Measurements from ENCODE around the gene PHLPP1.

Gene PHLPP1

GRCh38 chr18:62939926-62940325 is 224.6 kb downstream of the PHLPP1 start:
- Histone ChIP-seq H3F3A (ENCODE audit: insufficient read depth) (no peaks in the 10 kb centered on the region), H3K79me2 (ENCODE audit: insufficient read depth, low read length) (no peaks in the 10 kb centered on the region), H3K9ac (ENCODE audit: low read length) (no peak overlapping the region), H3K4me2 (ENCODE audit: low read depth, low read length, poor library complexity, severe bottlenecking) (no peak overlapping the region), H3K27ac (ENCODE audit: low read depth, low read length) (no peak overlapping the region), H3K9me3 (ENCODE audit: insufficient read depth, low read length) (no peaks in the 10 kb centered on the region), H3K9me2 (replicated peaks; ENCODE audit: insufficient read depth, low read length) (no peaks in the 10 kb centered on the region), H2AFZ (ENCODE audit: low read depth, low read length, severe bottlenecking) (no peak overlapping the region), H3K27me3 (ENCODE audit: low read length) (no peaks in the 10 kb centered on the region), H4K20me1 (ENCODE audit: low read depth, low read length) (no peaks in the 10 kb centered on the region), H3K4me3 (ENCODE audit: insufficient read depth, low read length, poor library complexity, severe bottlenecking) (no peak overlapping the region), H3K36me3 (ENCODE audit: low read length) (no peaks in the 10 kb centered on the region)
- TF ChIP-seq, protein P1, sequence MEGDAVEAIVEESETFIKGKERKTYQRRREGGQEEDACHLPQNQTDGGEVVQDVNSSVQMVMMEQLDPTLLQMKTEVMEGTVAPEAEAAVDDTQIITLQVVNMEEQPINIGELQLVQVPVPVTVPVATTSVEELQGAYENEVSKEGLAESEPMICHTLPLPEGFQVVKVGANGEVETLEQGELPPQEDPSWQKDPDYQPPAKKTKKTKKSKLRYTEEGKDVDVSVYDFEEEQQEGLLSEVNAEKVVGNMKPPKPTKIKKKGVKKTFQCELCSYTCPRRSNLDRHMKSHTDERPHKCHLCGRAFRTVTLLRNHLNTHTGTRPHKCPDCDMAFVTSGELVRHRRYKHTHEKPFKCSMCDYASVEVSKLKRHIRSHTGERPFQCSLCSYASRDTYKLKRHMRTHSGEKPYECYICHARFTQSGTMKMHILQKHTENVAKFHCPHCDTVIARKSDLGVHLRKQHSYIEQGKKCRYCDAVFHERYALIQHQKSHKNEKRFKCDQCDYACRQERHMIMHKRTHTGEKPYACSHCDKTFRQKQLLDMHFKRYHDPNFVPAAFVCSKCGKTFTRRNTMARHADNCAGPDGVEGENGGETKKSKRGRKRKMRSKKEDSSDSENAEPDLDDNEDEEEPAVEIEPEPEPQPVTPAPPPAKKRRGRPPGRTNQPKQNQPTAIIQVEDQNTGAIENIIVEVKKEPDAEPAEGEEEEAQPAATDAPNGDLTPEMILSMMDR (IDR thresholded peaks at IDR 0.05; ENCODE audit: insufficient read depth, low read length, poor library complexity, severe bottlenecking): no peak
- no peak for TF ChIP-seq EZH2phosphoT487 (conservative IDR thresholded peaks at IDR 0.05; ENCODE audit: low read length)

DNA sequence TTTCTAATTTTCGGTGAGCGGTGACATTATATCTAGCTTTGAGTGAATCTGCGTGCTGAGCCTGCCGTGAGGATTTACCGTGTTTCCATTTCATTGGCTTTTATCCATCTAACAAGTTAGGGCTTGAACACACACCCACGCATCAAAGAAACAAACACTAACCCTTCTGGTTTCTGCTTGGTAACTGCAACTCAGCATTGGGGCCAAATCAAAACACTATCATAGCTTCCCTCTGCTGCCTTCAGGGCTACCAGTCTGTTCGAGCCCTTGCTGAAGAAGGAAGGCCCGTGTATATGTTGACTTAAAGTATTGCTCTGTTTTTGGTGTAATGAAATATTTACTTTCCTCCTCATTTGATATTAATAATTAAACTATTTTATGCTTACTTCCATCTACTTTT is 227.2 kb downstream of the PHLPP1 start:
- H2AFZ ChIP-seq (ENCODE audit: low read depth, low read length, severe bottlenecking): no peak overlapping the region
- no peaks in the 10 kb centered on the region for H3K9me2 ChIP-seq (replicated peaks; ENCODE audit: insufficient read depth, low read length)
- H3K27me3 ChIP-seq (ENCODE audit: low read length): no peaks in the 10 kb centered on the region
- no peak overlapping the region for H3K9ac ChIP-seq (ENCODE audit: low read length)
- no peak overlapping the region for H3K4me2 ChIP-seq (ENCODE audit: low read depth, low read length, poor library complexity, severe bottlenecking)
- no peaks in the 10 kb centered on the region for H3F3A ChIP-seq (ENCODE audit: insufficient read depth)
- no peaks in the 10 kb centered on the region for H3K79me2 ChIP-seq (ENCODE audit: insufficient read depth, low read length)
- TF ChIP-seq, protein P1 (IDR thresholded peaks at IDR 0.05; ENCODE audit: insufficient read depth, low read length, poor library complexity, severe bottlenecking): no peak
- no peaks in the 10 kb centered on the region for H4K20me1 ChIP-seq (ENCODE audit: low read depth, low read length)
- no peaks in the 10 kb centered on the region for H3K9me3 ChIP-seq (ENCODE audit: insufficient read depth, low read length)
- no peaks in the 10 kb centered on the region for H3K36me3 ChIP-seq (ENCODE audit: low read length)
- no peak overlapping the region for H3K27ac ChIP-seq (ENCODE audit: low read depth, low read length)
- no peak overlapping the region for H3K4me3 ChIP-seq (ENCODE audit: insufficient read depth, low read length, poor library complexity, severe bottlenecking)

- H3K9ac ChIP-seq (ENCODE audit: low read length): no peak overlapping the region
- no peaks in the 10 kb centered on the region for H3K9me2 ChIP-seq (replicated peaks; ENCODE audit: insufficient read depth, low read length)
- H3K79me2 ChIP-seq (ENCODE audit: insufficient read depth, low read length): no peaks in the 10 kb centered on the region
- no peak overlapping the region for H3K4me2 ChIP-seq (ENCODE audit: low read depth, low read length, poor library complexity, severe bottlenecking)
- TF ChIP-seq EZH2phosphoT487 (conservative IDR thresholded peaks at IDR 0.05; ENCODE audit: low read length): no peak
- TF ChIP-seq, protein P1 (IDR thresholded peaks at IDR 0.05; ENCODE audit: insufficient read depth, low read length, poor library complexity, severe bottlenecking): no peak
- no peak overlapping the region for H3K27ac ChIP-seq (ENCODE audit: low read depth, low read length)
- no peaks in the 10 kb centered on the region for H3F3A ChIP-seq (ENCODE audit: insufficient read depth)
- no peaks in the 10 kb centered on the region for H4K20me1 ChIP-seq (ENCODE audit: low read depth, low read length)
- no peak overlapping the region for H3K4me3 ChIP-seq (ENCODE audit: insufficient read depth, low read length, poor library complexity, severe bottlenecking)
- no peak overlapping the region for H2AFZ ChIP-seq (ENCODE audit: low read depth, low read length, severe bottlenecking)
- H3K36me3 ChIP-seq (ENCODE audit: low read length): no peaks in the 10 kb centered on the region
- no peaks in the 10 kb centered on the region for H3K9me3 ChIP-seq (ENCODE audit: insufficient read depth, low read length)
- H3K27me3 ChIP-seq (ENCODE audit: low read length): no peaks in the 10 kb centered on the region
Observed at GRCh38 chr18:62944454-62944853, 229.1 kb downstream of the PHLPP1 start.

DNA sequence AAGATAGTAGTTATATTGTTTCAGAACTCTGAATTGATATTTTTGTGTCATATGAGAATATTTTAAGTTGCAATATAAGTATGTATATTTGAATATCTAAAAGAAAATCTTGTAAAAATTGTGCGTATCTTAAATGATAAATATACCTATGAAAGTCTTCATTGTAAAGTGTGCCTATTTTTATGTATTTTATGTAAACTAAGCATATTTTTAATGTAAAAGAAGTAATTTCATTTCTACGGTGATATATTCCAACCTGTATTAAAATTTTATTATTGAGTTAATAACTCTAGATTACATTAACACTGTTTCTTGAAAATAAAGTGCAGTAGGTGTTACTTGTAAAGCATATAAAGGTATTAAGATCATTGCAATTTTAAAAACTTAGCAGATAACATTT is 233.4 kb downstream of the PHLPP1 start:
- no peak overlapping the region for H3K4me3 ChIP-seq (ENCODE audit: insufficient read depth, low read length, poor library complexity, severe bottlenecking)
- H3K9ac ChIP-seq (ENCODE audit: low read length): no peak overlapping the region
- H3K27me3 ChIP-seq (ENCODE audit: low read length): no peaks in the 10 kb centered on the region
- H3K27ac ChIP-seq (ENCODE audit: low read depth, low read length): no peak overlapping the region
- no peaks in the 10 kb centered on the region for H3K36me3 ChIP-seq (ENCODE audit: low read length)
- no peaks in the 10 kb centered on the region for H3K9me2 ChIP-seq (replicated peaks; ENCODE audit: insufficient read depth, low read length)
- no peak overlapping the region for H3K4me2 ChIP-seq (ENCODE audit: low read depth, low read length, poor library complexity, severe bottlenecking)
- no peaks in the 10 kb centered on the region for H3K79me2 ChIP-seq (ENCODE audit: insufficient read depth, low read length)
- H3F3A ChIP-seq (ENCODE audit: insufficient read depth): no peaks in the 10 kb centered on the region
- no peaks in the 10 kb centered on the region for H4K20me1 ChIP-seq (ENCODE audit: low read depth, low read length)
- TF ChIP-seq, protein P1 (IDR thresholded peaks at IDR 0.05; ENCODE audit: insufficient read depth, low read length, poor library complexity, severe bottlenecking): no peak
- no peak for TF ChIP-seq EZH2phosphoT487 (conservative IDR thresholded peaks at IDR 0.05; ENCODE audit: low read length)
- no peak overlapping the region for H2AFZ ChIP-seq (ENCODE audit: low read depth, low read length, severe bottlenecking)
- H3K9me3 ChIP-seq (ENCODE audit: insufficient read depth, low read length): no peaks in the 10 kb centered on the region
